Prostate gland (tissue), 2 donors: Measurements from ENCODE around the gene ARHGAP31.

ENCODE experiments used
- CTCF ChIP-seq, 4 experiments: fragments of 200-600 bp in 2 of 4; fragments of 450-650 bp in 2 of 4; sonication (generic) in 2 of 4; IDR thresholded peaks; 1 replicate in 3 of 4; 2 replicates in 1 of 4; pipeline ENCODE4 v1.5.1; 2016 to 2019; ENCODE audit warnings: antibody characterized with exemption in 4 of 4, mild to moderate bottlenecking in 2 of 4, moderate library complexity in 2 of 4
- POLR2A ChIP-seq: fragments of 450-650 bp; IDR thresholded peaks from one replicate; pipeline ENCODE4 v1.6.1; 2016; ENCODE audit warnings: antibody characterized with exemption, mild to moderate bottlenecking

GRCh38 chr3:119416873-119417272, 122.7 kb downstream of the ARHGAP31 start:
- TF ChIP-seq CTCF (IDR thresholded peaks at IDR 0.05) (no peak), POLR2A (no peak)
